ENCODE measurements around the gene WDR87. TPM values are rescaled to one million over a fixed set of nuclear protein-coding genes. Genes with fewer than 3 reads are reported as not detected.

WDR87 gene
- polyA plus RNA-seq, 2 donors = not detected

DNA sequence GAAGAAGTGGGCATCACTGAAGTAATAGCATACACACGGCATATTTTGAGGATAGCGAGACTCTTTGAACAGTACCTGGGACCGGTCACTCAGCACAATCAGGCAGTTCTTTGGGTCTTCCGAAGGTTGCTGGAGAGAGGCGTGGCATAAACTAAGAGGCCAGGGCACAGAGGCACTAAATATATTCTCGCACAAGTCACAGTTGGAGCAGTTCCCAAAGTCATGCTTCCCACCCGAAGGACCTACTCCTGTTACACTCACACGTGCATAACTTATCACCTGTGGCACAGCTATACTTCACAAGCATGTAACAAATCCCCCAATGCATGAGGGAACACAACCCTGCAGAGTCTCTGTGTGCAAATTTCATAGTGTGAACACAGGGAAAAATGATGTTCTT is 10.2 kb downstream of the WDR87 start:
- no peak overlapping the region for H3K4me3 ChIP-seq (ENCODE audit: low read depth in 1 of 2, low read length in 2 of 2)
- no peaks in the 10 kb centered on the region for H3K4me1 ChIP-seq (ENCODE audit: control insufficient read depth in 2 of 2, insufficient read depth in 2 of 2, low read length in 1 of 2)
- H3K27me3 ChIP-seq (ENCODE audit: control insufficient read depth in 1 of 2, insufficient read depth in 2 of 2, low read length in 2 of 2) = no peaks in the 10 kb centered on the region
- no peak overlapping the region for H3K27ac ChIP-seq (ENCODE audit: low read depth in 2 of 2, low read length in 1 of 2)
- H3K9me3 ChIP-seq (ENCODE audit: control insufficient read depth in 2 of 2, insufficient read depth in 1 of 2, low read depth in 1 of 2, low read length in 1 of 2) = peaks cover 0 to 2% of the 10 kb centered on the region in 2 donors
- H3K36me3 ChIP-seq (ENCODE audit: control insufficient read depth in 2 of 2, insufficient read depth in 2 of 2, low read length in 1 of 2) = no peaks in the 10 kb centered on the region
- WGBS, 2 donors = 84 to 85% methylated on average over 8 of the region's 8 CpGs

DNA sequence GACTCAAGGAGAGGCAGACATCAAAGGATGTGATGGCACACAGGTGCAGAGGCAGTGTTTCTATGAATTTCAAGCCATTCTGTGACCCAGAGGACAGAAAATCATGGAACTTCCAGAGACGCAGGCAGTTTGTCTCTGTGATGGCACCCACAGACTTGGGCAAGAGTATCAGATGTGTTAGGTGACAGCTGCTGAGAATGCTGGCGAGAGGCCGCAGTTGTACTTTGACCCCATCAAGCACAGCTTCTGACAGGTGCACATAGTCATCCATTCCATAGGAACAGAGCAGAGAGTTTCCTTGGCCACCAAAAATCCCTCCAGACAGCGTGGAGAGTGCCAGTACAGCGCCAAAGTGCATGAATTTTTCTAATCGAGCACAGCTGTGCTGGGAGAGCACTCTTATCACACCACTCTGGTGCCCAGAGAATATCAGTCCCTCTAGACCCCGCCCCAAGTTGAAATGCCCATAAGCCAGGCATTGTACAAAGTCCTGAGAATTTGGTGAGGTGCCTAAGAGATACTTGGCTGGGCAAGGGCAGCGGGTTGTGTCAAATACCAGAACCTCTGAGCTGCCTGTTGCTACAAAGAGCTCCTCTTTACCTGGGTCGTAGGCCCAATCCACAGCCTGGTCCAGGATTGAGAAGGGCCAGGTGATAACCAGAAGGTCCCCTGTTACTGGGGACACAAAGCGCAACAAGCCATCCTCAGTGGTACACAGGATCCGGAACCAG is 12.4 kb downstream of the WDR87 start:
- Histone ChIP-seq H3K4me3 (ENCODE audit: low read depth in 1 of 2, low read length in 2 of 2) (no peak overlapping the region), H3K36me3 (ENCODE audit: control insufficient read depth in 2 of 2, insufficient read depth in 2 of 2, low read length in 1 of 2) (no peaks in the 10 kb centered on the region), H3K27ac (ENCODE audit: low read depth in 2 of 2, low read length in 1 of 2) (no peak overlapping the region), H3K4me1 (ENCODE audit: control insufficient read depth in 2 of 2, insufficient read depth in 2 of 2, low read length in 1 of 2) (no peaks in the 10 kb centered on the region), H3K27me3 (ENCODE audit: control insufficient read depth in 1 of 2, insufficient read depth in 2 of 2, low read length in 2 of 2) (peaks cover 0 to under 1% of the 10 kb centered on the region in 2 donors), H3K9me3 (ENCODE audit: control insufficient read depth in 2 of 2, insufficient read depth in 1 of 2, low read depth in 1 of 2, low read length in 1 of 2) (peaks cover 0 to 2% of the 10 kb centered on the region in 2 donors)
- 74 to 86% methylated on average over 11 of the region's 11 CpGs for WGBS, 2 donors

DNA sequence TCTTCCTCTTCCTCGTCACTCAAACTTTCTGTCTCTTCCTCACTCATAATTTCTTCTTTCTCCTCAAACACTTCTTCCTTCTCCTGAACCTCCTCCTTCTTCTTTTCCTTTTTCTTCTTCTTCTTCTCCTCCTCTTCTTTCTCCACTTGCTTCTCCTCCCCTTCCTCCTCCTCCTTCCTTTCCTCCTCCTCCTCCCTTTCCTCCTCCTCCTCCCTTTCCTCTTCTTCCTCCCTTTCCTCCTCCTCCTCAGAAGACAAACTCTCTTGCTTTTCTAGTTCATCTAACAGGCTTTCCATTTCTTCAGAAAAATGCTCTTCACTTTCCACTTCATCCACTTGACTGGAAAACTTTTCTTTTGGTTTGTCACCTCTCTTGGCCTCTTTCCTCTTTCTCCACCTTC is 19.8 kb downstream of the WDR87 start:
- no peak overlapping the region for H3K27ac ChIP-seq (ENCODE audit: low read depth in 2 of 2, low read length in 1 of 2)
- H3K4me1 ChIP-seq (ENCODE audit: control insufficient read depth in 2 of 2, insufficient read depth in 2 of 2, low read length in 1 of 2) = no peaks in the 10 kb centered on the region
- H3K27me3 ChIP-seq (ENCODE audit: control insufficient read depth in 1 of 2, insufficient read depth in 2 of 2, low read length in 2 of 2) = peaks cover 0 to 3% of the 10 kb centered on the region in 2 donors
- WGBS, 2 donors = 71 to 82% methylated on average over 1 of the region's 1 CpG
- peaks cover 0 to 5% of the 10 kb centered on the region in 2 donors for H3K9me3 ChIP-seq (ENCODE audit: control insufficient read depth in 2 of 2, insufficient read depth in 1 of 2, low read depth in 1 of 2, low read length in 1 of 2)
- H3K4me3 ChIP-seq (ENCODE audit: low read depth in 1 of 2, low read length in 2 of 2) = no peak overlapping the region
- H3K36me3 ChIP-seq (ENCODE audit: control insufficient read depth in 2 of 2, insufficient read depth in 2 of 2, low read length in 1 of 2) = no peaks in the 10 kb centered on the region

DNA sequence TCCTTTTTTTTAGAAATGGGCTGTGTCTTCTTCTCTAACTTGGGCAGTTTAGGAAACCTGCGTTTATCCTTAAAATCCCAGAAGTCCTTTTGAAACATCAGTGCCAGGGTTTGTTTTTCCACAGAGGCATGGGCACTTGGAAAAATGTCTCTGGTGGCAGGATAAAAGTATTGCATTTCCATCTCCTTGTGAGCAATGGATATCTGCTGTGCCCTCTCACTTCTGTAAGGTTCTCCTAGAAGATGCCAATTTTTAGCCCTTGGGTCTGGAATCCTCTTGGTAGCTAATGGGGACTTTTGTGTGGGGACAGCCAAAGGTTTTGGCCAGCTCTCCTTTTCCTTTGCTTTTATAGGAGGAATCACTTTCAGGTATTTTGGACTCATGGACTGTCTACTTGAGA is 21.0 kb downstream of the WDR87 start:
- H3K4me3 ChIP-seq (ENCODE audit: low read depth in 1 of 2, low read length in 2 of 2) = no peak overlapping the region
- no peaks in the 10 kb centered on the region for H3K36me3 ChIP-seq (ENCODE audit: control insufficient read depth in 2 of 2, insufficient read depth in 2 of 2, low read length in 1 of 2)
- peaks cover 0 to 3% of the 10 kb centered on the region in 2 donors for H3K27me3 ChIP-seq (ENCODE audit: control insufficient read depth in 1 of 2, insufficient read depth in 2 of 2, low read length in 2 of 2)
- no peaks in the 10 kb centered on the region for H3K4me1 ChIP-seq (ENCODE audit: control insufficient read depth in 2 of 2, insufficient read depth in 2 of 2, low read length in 1 of 2)
- H3K27ac ChIP-seq (ENCODE audit: low read depth in 2 of 2, low read length in 1 of 2) = no peak overlapping the region
- peaks cover 0 to 5% of the 10 kb centered on the region in 2 donors for H3K9me3 ChIP-seq (ENCODE audit: control insufficient read depth in 2 of 2, insufficient read depth in 1 of 2, low read depth in 1 of 2, low read length in 1 of 2)
- 94 to 100% methylated on average over 1 of the region's 1 CpG for WGBS, 2 donors

DNA sequence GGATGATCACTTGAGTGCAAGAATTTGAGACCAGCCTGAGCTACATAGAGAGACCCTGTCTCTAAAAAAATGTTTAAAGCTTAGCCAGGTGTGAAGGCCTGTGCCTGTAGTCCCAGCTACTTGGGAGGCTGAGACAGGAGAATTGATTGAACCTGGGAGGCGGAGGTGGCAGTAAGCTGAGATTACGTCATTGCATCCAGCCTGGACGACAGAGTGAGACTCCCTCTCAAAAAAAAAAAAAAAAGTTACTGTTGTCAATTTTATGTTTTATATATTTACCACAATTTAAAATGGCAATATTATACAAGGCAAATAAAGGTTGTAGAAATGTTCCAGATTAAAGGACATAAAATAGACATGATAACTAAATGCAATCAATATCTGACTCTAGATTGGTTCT is 29.2 kb downstream of the WDR87 start:
- Histone ChIP-seq H3K4me3 (ENCODE audit: low read depth in 1 of 2, low read length in 2 of 2) (no peak overlapping the region), H3K27ac (ENCODE audit: low read depth in 2 of 2, low read length in 1 of 2) (no peak overlapping the region), H3K27me3 (ENCODE audit: control insufficient read depth in 1 of 2, insufficient read depth in 2 of 2, low read length in 2 of 2) (no peaks in the 10 kb centered on the region), H3K4me1 (ENCODE audit: control insufficient read depth in 2 of 2, insufficient read depth in 2 of 2, low read length in 1 of 2) (peaks cover 0 to 2% of the 10 kb centered on the region in 2 donors), H3K9me3 (ENCODE audit: control insufficient read depth in 2 of 2, insufficient read depth in 1 of 2, low read depth in 1 of 2, low read length in 1 of 2) (no peaks in the 10 kb centered on the region), H3K36me3 (ENCODE audit: control insufficient read depth in 2 of 2, insufficient read depth in 2 of 2, low read length in 1 of 2) (no peaks in the 10 kb centered on the region)
- 86 to 93% methylated on average over 3 of the region's 3 CpGs for WGBS, 2 donors

DNA sequence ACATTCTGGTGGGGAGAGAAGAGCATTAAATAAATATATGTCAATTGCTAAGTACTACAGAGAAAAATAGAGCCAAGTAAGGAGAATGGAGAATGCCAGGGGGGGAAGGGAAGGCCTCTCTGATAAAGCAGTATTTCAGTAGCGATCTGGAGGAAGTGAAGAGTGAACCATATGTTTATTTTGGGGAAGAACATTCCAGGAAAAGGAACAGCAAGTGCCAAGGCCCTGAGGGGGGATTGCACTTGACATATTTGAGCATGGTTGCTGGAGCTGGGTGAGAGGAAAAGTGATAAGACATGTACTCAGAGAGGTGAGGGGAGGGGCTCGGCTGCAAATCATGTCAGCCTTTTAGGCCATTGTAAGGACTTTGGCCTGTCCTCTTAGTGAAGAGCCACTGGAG is 30.4 kb downstream of the WDR87 start:
- WGBS, 2 donors = 19 to 34% methylated on average over 2 of the region's 2 CpGs
- H3K27me3 ChIP-seq (ENCODE audit: control insufficient read depth in 1 of 2, insufficient read depth in 2 of 2, low read length in 2 of 2) = no peaks in the 10 kb centered on the region

DNA sequence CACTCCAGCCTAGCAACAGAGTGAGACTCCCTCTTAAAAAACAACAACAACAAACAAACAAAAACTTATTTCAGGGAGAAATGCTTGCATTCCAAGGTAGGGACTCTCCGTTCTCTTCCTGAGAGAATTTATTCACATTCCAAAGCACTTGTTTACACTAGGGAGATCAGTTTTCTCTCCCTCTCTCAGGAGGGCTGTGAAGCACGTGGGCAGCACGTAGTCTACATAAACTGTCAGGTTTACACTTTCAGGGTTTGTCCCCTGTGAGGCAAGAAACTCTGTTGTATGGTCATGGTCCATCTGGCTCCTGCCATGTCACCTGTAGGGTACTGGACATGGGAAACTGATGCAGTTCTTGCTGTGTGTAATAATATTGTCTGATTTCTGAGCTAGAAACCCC is 31.6 kb downstream of the WDR87 start:
- Histone ChIP-seq H3K36me3 (ENCODE audit: control insufficient read depth in 2 of 2, insufficient read depth in 2 of 2, low read length in 1 of 2) (no peaks in the 10 kb centered on the region), H3K4me3 (ENCODE audit: low read depth in 1 of 2, low read length in 2 of 2) (no peak overlapping the region), H3K4me1 (ENCODE audit: control insufficient read depth in 2 of 2, insufficient read depth in 2 of 2, low read length in 1 of 2) (peaks cover 2% of the 10 kb centered on the region in 2 donors), H3K27ac (ENCODE audit: low read depth in 2 of 2, low read length in 1 of 2) (no peak overlapping the region), H3K27me3 (ENCODE audit: control insufficient read depth in 1 of 2, insufficient read depth in 2 of 2, low read length in 2 of 2) (no peaks in the 10 kb centered on the region), H3K9me3 (ENCODE audit: control insufficient read depth in 2 of 2, insufficient read depth in 1 of 2, low read depth in 1 of 2, low read length in 1 of 2) (no peaks in the 10 kb centered on the region)
- WGBS, 2 donors = 38 to 40% methylated on average over 3 of the region's 3 CpGs

More for the DNA sequence above, 30.4 kb downstream of the WDR87 start:
- Histone ChIP-seq H3K36me3 (ENCODE audit: control insufficient read depth in 2 of 2, insufficient read depth in 2 of 2, low read length in 1 of 2) (no peaks in the 10 kb centered on the region), H3K9me3 (ENCODE audit: control insufficient read depth in 2 of 2, insufficient read depth in 1 of 2, low read depth in 1 of 2, low read length in 1 of 2) (no peaks in the 10 kb centered on the region), H3K27ac (ENCODE audit: low read depth in 2 of 2, low read length in 1 of 2) (no peak overlapping the region), H3K4me3 (ENCODE audit: low read depth in 1 of 2, low read length in 2 of 2) (no peak overlapping the region), H3K4me1 (ENCODE audit: control insufficient read depth in 2 of 2, insufficient read depth in 2 of 2, low read length in 1 of 2) (peaks cover 2% of the 10 kb centered on the region in 2 donors)

DNA sequence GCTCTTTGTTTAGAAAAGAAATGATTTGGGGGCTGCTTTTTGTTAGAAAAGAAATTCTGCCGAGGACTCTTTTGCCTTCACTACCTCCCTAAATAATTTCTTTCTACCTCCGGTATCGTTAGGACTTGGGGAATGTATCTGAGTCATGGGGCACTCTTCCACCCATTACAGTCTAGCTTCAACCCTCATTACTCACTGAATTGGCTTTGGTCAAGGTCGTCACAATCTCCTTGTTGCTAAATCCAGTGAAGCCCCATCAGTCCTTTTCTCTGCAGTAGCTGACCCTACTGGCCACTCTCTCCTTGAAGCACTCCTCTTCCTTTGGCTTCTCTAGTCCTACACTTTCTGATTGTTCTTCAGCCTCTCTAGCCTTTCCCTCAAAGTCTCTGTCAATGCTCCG is 34.0 kb downstream of the WDR87 start:
- H3K4me1 ChIP-seq (ENCODE audit: control insufficient read depth in 2 of 2, insufficient read depth in 2 of 2, low read length in 1 of 2) = peaks cover 2% of the 10 kb centered on the region in 2 donors
- no peaks in the 10 kb centered on the region for H3K36me3 ChIP-seq (ENCODE audit: control insufficient read depth in 2 of 2, insufficient read depth in 2 of 2, low read length in 1 of 2)
- H3K4me3 ChIP-seq (ENCODE audit: low read depth in 1 of 2, low read length in 2 of 2) = no peak overlapping the region
- WGBS, 2 donors = 66 to 76% methylated on average over 5 of the region's 5 CpGs
- no peak overlapping the region for H3K27ac ChIP-seq (ENCODE audit: low read depth in 2 of 2, low read length in 1 of 2)
- no peaks in the 10 kb centered on the region for H3K9me3 ChIP-seq (ENCODE audit: control insufficient read depth in 2 of 2, insufficient read depth in 1 of 2, low read depth in 1 of 2, low read length in 1 of 2)
- H3K27me3 ChIP-seq (ENCODE audit: control insufficient read depth in 1 of 2, insufficient read depth in 2 of 2, low read length in 2 of 2) = no peaks in the 10 kb centered on the region

DNA sequence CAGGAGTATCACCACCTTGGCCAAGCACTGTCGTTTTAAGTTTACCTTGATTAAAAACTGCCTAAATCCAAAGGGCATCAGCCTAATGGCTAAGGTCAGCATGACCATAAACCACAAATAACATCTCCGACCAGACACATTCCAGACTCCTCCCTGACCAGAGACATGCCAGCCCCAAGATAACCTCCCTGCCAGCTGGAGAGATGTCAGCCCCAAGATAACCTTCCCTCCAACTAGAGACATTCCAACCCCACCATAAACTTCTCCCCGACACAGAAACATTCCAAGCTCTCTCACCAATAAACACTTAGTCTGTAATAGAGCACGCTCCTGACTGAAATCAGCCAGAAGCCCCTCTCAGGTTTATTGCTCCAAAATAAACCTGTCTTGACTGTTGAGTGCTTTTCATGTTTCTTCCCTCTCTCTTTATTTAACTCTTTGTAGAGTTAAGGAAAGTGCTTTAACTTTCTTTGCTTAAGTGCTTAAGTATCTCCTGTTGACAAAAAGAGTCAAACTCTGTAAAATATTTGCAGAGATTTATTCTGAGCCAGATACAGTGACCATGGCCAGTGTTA is 36.5 kb downstream of the WDR87 start:
- Histone ChIP-seq H3K9me3 (ENCODE audit: control insufficient read depth in 2 of 2, insufficient read depth in 1 of 2, low read depth in 1 of 2, low read length in 1 of 2) (no peaks in the 10 kb centered on the region), H3K4me1 (ENCODE audit: control insufficient read depth in 2 of 2, insufficient read depth in 2 of 2, low read length in 1 of 2) (peaks cover 0 to 2% of the 10 kb centered on the region in 2 donors), H3K27me3 (ENCODE audit: control insufficient read depth in 1 of 2, insufficient read depth in 2 of 2, low read length in 2 of 2) (no peaks in the 10 kb centered on the region), H3K36me3 (ENCODE audit: control insufficient read depth in 2 of 2, insufficient read depth in 2 of 2, low read length in 1 of 2) (no peaks in the 10 kb centered on the region), H3K27ac (ENCODE audit: low read depth in 2 of 2, low read length in 1 of 2) (no peak overlapping the region), H3K4me3 (ENCODE audit: low read depth in 1 of 2, low read length in 2 of 2) (no peak overlapping the region)
- WGBS, 2 donors = 68% methylated on average over 4 of the region's 4 CpGs

DNA sequence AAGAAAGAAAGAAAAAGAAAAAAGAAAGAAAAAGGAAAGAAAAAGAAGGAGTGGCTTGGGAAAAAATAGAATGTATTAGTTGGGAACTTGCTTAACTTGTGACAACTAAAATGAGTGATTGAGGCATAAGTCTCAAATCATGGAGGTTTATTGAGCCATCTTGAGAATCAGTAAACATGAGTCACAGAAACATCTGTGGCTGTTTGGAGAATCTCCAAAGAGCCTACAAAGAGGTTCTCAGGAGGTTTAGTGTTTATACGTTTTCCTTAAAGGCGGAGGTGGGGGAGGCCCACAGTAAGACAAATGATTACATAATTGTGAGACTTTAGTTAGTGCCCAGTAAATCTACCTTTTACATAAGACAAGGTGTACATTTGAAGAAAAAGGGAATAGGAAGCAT is 38.6 kb downstream of the WDR87 start:
- peaks cover 0 to 2% of the 10 kb centered on the region in 2 donors for H3K4me1 ChIP-seq (ENCODE audit: control insufficient read depth in 2 of 2, insufficient read depth in 2 of 2, low read length in 1 of 2)
- WGBS, 2 donors = 27 to 35% methylated on average over 2 of the region's 2 CpGs
- H3K9me3 ChIP-seq (ENCODE audit: control insufficient read depth in 2 of 2, insufficient read depth in 1 of 2, low read depth in 1 of 2, low read length in 1 of 2) = no peaks in the 10 kb centered on the region
- H3K4me3 ChIP-seq (ENCODE audit: low read depth in 1 of 2, low read length in 2 of 2) = no peak overlapping the region
- H3K27me3 ChIP-seq (ENCODE audit: control insufficient read depth in 1 of 2, insufficient read depth in 2 of 2, low read length in 2 of 2) = no peaks in the 10 kb centered on the region
- H3K27ac ChIP-seq (ENCODE audit: low read depth in 2 of 2, low read length in 1 of 2) = peak overlapping the region; percentile 58 to 73
- H3K36me3 ChIP-seq (ENCODE audit: control insufficient read depth in 2 of 2, insufficient read depth in 2 of 2, low read length in 1 of 2) = no peaks in the 10 kb centered on the region

Measured in esophagus (tissue), 2 donors.